Lower leg skin (tissue), 3 donors: Measurements from ENCODE around the gene AHRR.

Source experiments
- POLR2A ChIP-seq, 2 donors: fragments of 450-650 bp; IDR thresholded peaks; one replicate each; pipeline ENCODE4 v1.6.1; 2016 to 2017; ENCODE audit warnings: antibody characterized with exemption in 2 of 2, mild to moderate bottlenecking in 1 of 2, moderate library complexity in 1 of 2
- TF ChIP-seq, protein P1 (sequence below), 3 donors: fragments of 450-650 bp; IDR thresholded peaks; one replicate each; pipeline ENCODE4 v1.5.1; 2016; ENCODE audit warnings: antibody characterized with exemption in 3 of 3, mild to moderate bottlenecking in 3 of 3, moderate library complexity in 2 of 3

DNA sequence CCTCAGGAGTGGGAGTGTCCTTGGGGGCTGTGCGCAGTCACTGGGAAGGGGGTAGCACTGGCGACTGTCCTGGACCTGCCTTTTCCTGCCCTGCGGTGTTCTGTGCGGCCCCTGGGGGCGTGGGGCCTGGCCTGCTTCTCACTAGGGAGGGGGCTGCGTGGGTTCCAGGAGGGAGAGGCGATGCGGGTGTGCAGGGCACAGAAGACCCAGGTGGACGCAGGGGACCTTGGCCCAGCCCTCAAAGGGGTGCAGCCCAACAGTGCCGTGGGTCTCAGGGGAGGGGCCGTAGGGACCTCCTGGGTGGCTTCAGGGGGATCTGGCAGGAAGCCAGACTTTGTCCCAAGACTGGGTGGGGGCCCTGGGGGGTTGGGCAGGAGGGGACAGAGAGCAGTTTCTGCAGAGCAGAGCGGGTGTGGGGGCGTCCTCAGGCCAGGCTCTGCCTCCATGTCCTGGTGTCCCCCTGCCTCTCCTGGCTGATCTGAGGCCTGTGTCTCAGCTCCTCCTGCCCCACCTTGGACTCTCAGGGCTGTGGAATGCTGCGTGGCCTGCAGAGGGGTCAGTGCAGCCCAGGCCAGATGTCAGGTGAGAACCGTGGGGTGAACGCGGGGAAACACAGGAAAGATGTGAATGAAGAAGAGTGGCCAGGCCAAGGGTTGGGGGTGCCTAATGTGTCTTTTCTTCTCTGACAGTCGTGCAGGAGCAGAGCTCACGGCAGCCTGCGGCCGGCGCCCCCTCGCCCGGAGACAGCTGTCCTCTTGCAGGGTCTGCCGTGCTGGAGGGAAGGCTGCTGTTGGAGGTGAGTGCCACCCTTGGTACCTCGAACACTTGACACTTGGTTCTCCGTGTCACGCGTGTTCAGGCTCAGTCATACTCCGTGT lies 54.6 kb downstream of the AHRR start:
- TF ChIP-seq POLR2A (IDR thresholded peaks at IDR 0.05), result no peak
- TF ChIP-seq, protein P1, sequence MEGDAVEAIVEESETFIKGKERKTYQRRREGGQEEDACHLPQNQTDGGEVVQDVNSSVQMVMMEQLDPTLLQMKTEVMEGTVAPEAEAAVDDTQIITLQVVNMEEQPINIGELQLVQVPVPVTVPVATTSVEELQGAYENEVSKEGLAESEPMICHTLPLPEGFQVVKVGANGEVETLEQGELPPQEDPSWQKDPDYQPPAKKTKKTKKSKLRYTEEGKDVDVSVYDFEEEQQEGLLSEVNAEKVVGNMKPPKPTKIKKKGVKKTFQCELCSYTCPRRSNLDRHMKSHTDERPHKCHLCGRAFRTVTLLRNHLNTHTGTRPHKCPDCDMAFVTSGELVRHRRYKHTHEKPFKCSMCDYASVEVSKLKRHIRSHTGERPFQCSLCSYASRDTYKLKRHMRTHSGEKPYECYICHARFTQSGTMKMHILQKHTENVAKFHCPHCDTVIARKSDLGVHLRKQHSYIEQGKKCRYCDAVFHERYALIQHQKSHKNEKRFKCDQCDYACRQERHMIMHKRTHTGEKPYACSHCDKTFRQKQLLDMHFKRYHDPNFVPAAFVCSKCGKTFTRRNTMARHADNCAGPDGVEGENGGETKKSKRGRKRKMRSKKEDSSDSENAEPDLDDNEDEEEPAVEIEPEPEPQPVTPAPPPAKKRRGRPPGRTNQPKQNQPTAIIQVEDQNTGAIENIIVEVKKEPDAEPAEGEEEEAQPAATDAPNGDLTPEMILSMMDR (IDR thresholded peaks at IDR 0.05), result no peak
